ENCODE results near the gene MPZL1. TPM values are rescaled to one million over a fixed set of nuclear protein-coding genes. Genes with fewer than 3 reads are reported as not detected.

Gene MPZL1
- total RNA-seq, 1 experiment from 2014 or later = 71.7 TPM

- no peaks in the 10 kb centered on the region for H3K27me3 Mint-ChIP-seq (ENCODE audit: low read depth)
- ChIA-PET POLR2A (no interaction called here), CTCF (interaction anchor here (1.0 kb wide), 1 partner anchor 68 kb away, joined by 3 read pairs; no protein-coding TSS in a partner anchor)
- H3K4me1 Mint-ChIP-seq = peaks cover 9% of the 10 kb centered on the region
- TF ChIP-seq, protein P1, sequence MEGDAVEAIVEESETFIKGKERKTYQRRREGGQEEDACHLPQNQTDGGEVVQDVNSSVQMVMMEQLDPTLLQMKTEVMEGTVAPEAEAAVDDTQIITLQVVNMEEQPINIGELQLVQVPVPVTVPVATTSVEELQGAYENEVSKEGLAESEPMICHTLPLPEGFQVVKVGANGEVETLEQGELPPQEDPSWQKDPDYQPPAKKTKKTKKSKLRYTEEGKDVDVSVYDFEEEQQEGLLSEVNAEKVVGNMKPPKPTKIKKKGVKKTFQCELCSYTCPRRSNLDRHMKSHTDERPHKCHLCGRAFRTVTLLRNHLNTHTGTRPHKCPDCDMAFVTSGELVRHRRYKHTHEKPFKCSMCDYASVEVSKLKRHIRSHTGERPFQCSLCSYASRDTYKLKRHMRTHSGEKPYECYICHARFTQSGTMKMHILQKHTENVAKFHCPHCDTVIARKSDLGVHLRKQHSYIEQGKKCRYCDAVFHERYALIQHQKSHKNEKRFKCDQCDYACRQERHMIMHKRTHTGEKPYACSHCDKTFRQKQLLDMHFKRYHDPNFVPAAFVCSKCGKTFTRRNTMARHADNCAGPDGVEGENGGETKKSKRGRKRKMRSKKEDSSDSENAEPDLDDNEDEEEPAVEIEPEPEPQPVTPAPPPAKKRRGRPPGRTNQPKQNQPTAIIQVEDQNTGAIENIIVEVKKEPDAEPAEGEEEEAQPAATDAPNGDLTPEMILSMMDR (IDR thresholded peaks at IDR 0.05) = no peak
- TF ChIP-seq NFATC4 (CRISPR knock-in tag; IDR thresholded peaks at IDR 0.05) (no peak), ZNF232 (CRISPR knock-in tag; IDR thresholded peaks at IDR 0.05) (no peak), ZNF416 (CRISPR knock-in tag; IDR thresholded peaks at IDR 0.05) (no peak), ZSCAN18 (CRISPR knock-in tag; IDR thresholded peaks at IDR 0.05) (no peak), RELA (CRISPR knock-in tag; IDR thresholded peaks at IDR 0.05; ENCODE audit: borderline replicate concordance) (no peak), E2F5 (CRISPR knock-in tag; IDR thresholded peaks at IDR 0.05) (no peak), MXD4 (CRISPR knock-in tag; IDR thresholded peaks at IDR 0.05; ENCODE audit: borderline replicate concordance) (no peak), ELF4 (CRISPR knock-in tag; IDR thresholded peaks at IDR 0.05; ENCODE audit: low read depth) (no peak), FOXK1 (CRISPR knock-in tag; IDR thresholded peaks at IDR 0.05) (no peak), JUN (CRISPR knock-in tag; IDR thresholded peaks at IDR 0.05) (no peak), TEAD4 (CRISPR knock-in tag; IDR thresholded peaks at IDR 0.05) (no peak)
- TF ChIP-seq, protein P2, sequence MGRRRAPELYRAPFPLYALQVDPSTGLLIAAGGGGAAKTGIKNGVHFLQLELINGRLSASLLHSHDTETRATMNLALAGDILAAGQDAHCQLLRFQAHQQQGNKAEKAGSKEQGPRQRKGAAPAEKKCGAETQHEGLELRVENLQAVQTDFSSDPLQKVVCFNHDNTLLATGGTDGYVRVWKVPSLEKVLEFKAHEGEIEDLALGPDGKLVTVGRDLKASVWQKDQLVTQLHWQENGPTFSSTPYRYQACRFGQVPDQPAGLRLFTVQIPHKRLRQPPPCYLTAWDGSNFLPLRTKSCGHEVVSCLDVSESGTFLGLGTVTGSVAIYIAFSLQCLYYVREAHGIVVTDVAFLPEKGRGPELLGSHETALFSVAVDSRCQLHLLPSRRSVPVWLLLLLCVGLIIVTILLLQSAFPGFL (CRISPR knock-in tag; IDR thresholded peaks at IDR 0.05; ENCODE audit: borderline replicate concordance) = no peak
- H3K27ac Mint-ChIP-seq = no peak overlapping the region
- H3K36me3 Mint-ChIP-seq = peaks cover 34% of the 10 kb centered on the region
- DNase-seq (ENCODE audit: low spot score) (no peak), ATAC-seq (no peak)
- no peak overlapping the region for H3K4me3 Mint-ChIP-seq
- peaks cover 6% of the 10 kb centered on the region for H3K9me3 Mint-ChIP-seq
Measured at GRCh38 chr1:167734841-167735240, 13.1 kb downstream of the MPZL1 start.

DNA sequence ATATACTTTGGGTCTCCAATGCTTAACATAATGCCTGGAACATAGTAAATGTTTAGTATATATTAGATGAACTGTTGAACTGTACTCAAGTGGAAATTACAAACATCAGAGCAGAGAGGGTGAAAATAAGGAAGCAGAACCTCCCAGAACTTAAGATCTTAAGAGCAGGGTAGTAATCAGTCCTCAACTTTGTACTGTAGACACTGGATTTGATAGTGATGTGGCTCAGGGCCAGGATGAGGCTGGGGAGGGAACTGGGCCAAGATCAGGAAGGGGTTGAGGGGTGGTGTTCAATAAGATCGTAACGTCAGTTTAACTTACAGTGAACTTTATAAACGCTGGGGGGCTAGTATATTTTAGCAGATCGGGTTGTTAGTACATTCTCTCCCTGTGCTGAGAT, 15.4 kb downstream of the MPZL1 start:
- Mint-ChIP-seq H3K4me1 (peaks cover 16% of the 10 kb centered on the region), H3K27ac (no peak overlapping the region), H3K9me3 (peaks cover 6% of the 10 kb centered on the region), H3K36me3 (peaks cover 22% of the 10 kb centered on the region), H3K4me3 (no peak overlapping the region), H3K27me3 (ENCODE audit: low read depth) (no peaks in the 10 kb centered on the region)
- ATAC-seq (no peak), DNase-seq (ENCODE audit: low spot score) (no peak)
- ChIA-PET POLR2A (no interaction called here), CTCF (no interaction called here)
- TF ChIP-seq FOXP1 (CRISPR knock-in tag; IDR thresholded peaks at IDR 0.05; ENCODE audit: borderline replicate concordance) (no peak), NFATC4 (CRISPR knock-in tag; IDR thresholded peaks at IDR 0.05) (no peak), ZBTB21 (CRISPR knock-in tag; IDR thresholded peaks at IDR 0.05; ENCODE audit: borderline replicate concordance) (no peak), OVOL2 (CRISPR knock-in tag; IDR thresholded peaks at IDR 0.05; ENCODE audit: borderline replicate concordance) (no peak), GTF2I (CRISPR knock-in tag; conservative IDR thresholded peaks at IDR 0.05) (no peak), ZNF425 (CRISPR knock-in tag; conservative IDR thresholded peaks at IDR 0.05) (no peak), ZBTB43 (CRISPR knock-in tag; IDR thresholded peaks at IDR 0.05) (no peak), ETV6 (CRISPR knock-in tag; IDR thresholded peaks at IDR 0.05) (no peak), ZSCAN18 (CRISPR knock-in tag; IDR thresholded peaks at IDR 0.05) (no peak), NR1H2 (CRISPR knock-in tag; IDR thresholded peaks at IDR 0.05) (no peak), CBFB (CRISPR knock-in tag; IDR thresholded peaks at IDR 0.05; ENCODE audit: low read depth) (no peak), FOXJ3 (CRISPR knock-in tag; IDR thresholded peaks at IDR 0.05; ENCODE audit: borderline replicate concordance) (no peak), TEAD4 (CRISPR knock-in tag; IDR thresholded peaks at IDR 0.05) (no peak)
- TF ChIP-seq, protein P3, sequence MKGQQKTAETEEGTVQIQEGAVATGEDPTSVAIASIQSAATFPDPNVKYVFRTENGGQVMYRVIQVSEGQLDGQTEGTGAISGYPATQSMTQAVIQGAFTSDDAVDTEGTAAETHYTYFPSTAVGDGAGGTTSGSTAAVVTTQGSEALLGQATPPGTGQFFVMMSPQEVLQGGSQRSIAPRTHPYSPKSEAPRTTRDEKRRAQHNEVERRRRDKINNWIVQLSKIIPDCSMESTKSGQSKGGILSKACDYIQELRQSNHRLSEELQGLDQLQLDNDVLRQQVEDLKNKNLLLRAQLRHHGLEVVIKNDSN (CRISPR knock-in tag; IDR thresholded peaks at IDR 0.05) = no peak
- TF ChIP-seq, protein P4, sequence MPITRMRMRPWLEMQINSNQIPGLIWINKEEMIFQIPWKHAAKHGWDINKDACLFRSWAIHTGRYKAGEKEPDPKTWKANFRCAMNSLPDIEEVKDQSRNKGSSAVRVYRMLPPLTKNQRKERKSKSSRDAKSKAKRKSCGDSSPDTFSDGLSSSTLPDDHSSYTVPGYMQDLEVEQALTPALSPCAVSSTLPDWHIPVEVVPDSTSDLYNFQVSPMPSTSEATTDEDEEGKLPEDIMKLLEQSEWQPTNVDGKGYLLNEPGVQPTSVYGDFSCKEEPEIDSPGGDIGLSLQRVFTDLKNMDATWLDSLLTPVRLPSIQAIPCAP (CRISPR knock-in tag; IDR thresholded peaks at IDR 0.05) = no peak

Data from WTC11 (cell line).